Right forelimb (tissue), 1 donor: ENCODE data around the gene FGF18.
A peak's percentile ranks its signal among the peaks of the same experiment; 100 is the strongest.
"Not testable (repeated sequence)": the region's sequence is repeated elsewhere in the genome, so short reads cannot be mapped to it uniquely, and the experiment has no call there.

Experiments used
- DNase-seq: peaks from one replicate; pipeline ENCODE4 v3.0.0-alpha.2; 2018

FGF18 gene

GRCh38 chr5:171475596-171475995, 56.1 kb downstream of the FGF18 start:
- DNase-seq, result no peak

GRCh38 chr5:171476701-171477100, 57.3 kb downstream of the FGF18 start:
- no peak for DNase-seq

- no peak for DNase-seq
Observed at GRCh38 chr5:171477101-171477500, 57.7 kb downstream of the FGF18 start.

- DNase-seq, result no peak
Observed at GRCh38 chr5:171477666-171478065, 58.2 kb downstream of the FGF18 start.

- no peak for DNase-seq
Observed at GRCh38 chr5:171478946-171479775, 59.7 kb downstream of the FGF18 start.

GRCh38 chr5:171479776-171480125, 60.3 kb downstream of the FGF18 start:
- no peak for DNase-seq

- DNase-seq, result no peak
Observed at GRCh38 chr5:171480239-171480638, 60.8 kb downstream of the FGF18 start.

GRCh38 chr5:171481571-171482433, 62.4 kb downstream of the FGF18 start:
- DNase-seq, result peak; percentile 83

- DNase-seq, result no peak
Observed at GRCh38 chr5:171482434-171482730, 62.9 kb downstream of the FGF18 start.

GRCh38 chr5:171483551-171484135, 64.2 kb downstream of the FGF18 start:
- peak; percentile 89 for DNase-seq

- DNase-seq, result no peak
Observed at GRCh38 chr5:171484460-171484899, 65.0 kb downstream of the FGF18 start.

- DNase-seq, result no peak
Observed at GRCh38 chr5:171485668-171486067, 66.2 kb downstream of the FGF18 start.

- no peak for DNase-seq
Observed at GRCh38 chr5:171486613-171487012, 67.2 kb downstream of the FGF18 start.

GRCh38 chr5:171488876-171489275, 69.4 kb downstream of the FGF18 start:
- no peak for DNase-seq

- DNase-seq, result no peak
Observed at GRCh38 chr5:171492781-171493180, 73.3 kb downstream of the FGF18 start.

GRCh38 chr5:171493646-171494393, 74.4 kb downstream of the FGF18 start:
- no peak for DNase-seq

GRCh38 chr5:171494452-171495121, 75.1 kb downstream of the FGF18 start:
- DNase-seq, result peak; percentile 83

- DNase-seq, result no peak
Observed at GRCh38 chr5:171495122-171495700, 75.8 kb downstream of the FGF18 start.

- DNase-seq, result no peak
Observed at GRCh38 chr5:171496456-171496855, 77.0 kb downstream of the FGF18 start.

GRCh38 chr5:171497494-171497893, 78.0 kb downstream of the FGF18 start:
- DNase-seq, result not testable (repeated sequence)

GRCh38 chr5:171498166-171498565, 78.7 kb downstream of the FGF18 start:
- DNase-seq, result no peak

- DNase-seq, result no peak
Observed at GRCh38 chr5:171499611-171500010, 80.2 kb downstream of the FGF18 start.
